ELR (cell line): ENCODE measurements around the gene CCDC124.
A peak's percentile ranks its signal among the peaks of the same experiment; 100 is the strongest.
"Not testable (repeated sequence)": the region's sequence is repeated elsewhere in the genome, so short reads cannot be mapped to it uniquely, and the experiment has no call there.

Experiments
- DNase-seq: peaks from one replicate; pipeline ENCODE4 v3.0.0-alpha.2; 2015; ENCODE audit warnings: low read depth

Gene CCDC124, protein sequence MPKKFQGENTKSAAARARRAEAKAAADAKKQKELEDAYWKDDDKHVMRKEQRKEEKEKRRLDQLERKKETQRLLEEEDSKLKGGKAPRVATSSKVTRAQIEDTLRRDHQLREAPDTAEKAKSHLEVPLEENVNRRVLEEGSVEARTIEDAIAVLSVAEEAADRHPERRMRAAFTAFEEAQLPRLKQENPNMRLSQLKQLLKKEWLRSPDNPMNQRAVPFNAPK

DNA sequence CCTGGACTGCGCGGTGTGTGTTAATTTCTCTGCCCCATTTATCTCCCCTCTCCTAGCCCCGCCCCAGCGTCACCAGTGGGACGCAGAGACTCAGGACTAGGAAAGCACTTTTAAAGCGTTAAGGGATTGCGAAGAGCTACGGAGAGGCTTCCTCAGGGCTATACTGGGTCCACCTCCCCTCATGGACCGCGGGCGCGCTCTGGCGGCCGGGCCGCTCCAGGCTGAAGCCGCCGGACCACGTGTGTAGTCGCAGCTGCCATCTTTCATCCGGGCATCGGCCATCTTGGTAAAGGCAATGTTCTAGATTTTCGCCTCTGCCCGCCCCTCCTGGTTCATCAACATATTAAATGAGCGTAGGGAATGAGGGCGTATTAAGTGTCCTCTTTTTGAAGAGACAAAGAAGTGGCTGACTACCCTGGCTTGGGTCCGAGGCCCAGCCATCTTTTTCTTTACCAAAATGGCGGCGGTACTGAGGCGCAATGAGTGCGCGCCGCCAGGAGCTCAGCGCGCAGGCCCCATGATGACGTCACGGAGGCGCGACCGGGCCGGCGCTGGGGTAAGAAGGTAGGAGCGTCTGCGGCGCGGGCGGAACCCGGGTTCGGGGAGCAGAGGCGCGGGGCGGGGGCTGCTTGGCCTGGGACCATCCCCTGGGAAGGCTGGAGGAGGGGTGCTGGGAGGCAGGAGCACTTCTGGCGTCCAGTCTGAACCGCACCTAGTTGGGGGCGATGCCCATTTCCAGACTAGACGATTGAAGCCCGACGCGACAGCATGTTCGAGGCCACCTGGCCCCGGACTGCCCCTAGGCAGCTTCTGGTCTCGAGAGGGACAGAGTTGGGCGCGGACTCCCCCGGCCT lies at the start of gene CCDC124:
Gene CCDC124 (plus strand): TSS at position 531 of the 854 bp plus-strand sequence. CDS start 3,406 bp downstream, outside the sequence.
- peak; percentile 92 for DNase-seq

DNA sequence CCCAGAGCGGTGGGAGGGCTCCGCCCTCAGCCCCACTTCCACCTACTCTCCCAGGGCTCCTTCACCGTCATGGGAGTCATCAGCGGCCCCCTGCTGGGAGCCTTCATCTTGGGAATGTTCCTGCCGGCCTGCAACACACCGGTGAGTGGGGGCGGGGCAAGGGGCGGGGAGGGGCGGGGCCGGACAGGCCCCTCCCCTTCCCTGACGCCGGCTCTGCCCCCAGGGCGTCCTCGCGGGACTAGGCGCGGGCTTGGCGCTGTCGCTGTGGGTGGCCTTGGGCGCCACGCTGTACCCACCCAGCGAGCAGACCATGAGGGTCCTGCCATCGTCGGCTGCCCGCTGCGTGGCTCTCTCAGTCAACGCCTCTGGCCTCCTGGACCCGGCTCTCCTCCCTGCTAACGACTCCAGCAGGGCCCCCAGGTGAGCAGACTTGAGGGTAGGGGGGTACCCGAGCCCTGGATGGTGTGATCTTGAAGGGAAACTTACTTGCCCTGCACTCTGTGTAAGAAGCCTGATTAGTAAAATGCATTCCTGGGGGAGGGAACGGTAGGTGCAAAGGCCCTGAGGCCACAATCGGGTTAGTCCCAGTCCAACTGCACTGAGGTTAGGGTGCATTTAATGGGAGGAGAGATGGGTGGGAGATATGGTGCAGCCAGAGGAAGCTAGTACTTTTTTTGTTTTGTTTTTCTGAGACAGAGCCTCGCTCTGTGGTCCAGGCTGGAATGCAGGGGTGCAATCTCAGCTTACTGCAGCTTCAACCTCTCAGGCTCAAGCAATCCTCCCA lies 49.0 kb upstream of the CCDC124 start:
- no peak for DNase-seq

DNA sequence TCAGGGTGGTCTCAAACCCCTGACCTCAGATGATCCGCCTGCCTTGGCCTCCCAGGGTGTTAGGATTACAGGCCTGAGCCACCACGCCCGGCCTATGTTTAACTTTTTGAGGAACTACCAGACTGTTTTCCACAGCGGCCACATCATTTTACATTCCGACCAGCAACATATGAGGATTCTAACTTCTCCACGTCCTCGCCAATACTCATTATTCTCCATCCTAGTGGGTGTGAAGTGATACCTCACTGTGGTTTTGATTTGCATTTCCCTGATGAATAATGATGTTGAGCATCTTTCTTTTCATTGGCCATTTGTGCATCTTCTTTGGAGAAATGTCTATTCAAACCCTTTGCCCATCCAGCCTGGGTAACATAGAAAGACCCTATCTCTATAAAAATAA lies 46.3 kb upstream of the CCDC124 start:
- no peak for DNase-seq

DNA sequence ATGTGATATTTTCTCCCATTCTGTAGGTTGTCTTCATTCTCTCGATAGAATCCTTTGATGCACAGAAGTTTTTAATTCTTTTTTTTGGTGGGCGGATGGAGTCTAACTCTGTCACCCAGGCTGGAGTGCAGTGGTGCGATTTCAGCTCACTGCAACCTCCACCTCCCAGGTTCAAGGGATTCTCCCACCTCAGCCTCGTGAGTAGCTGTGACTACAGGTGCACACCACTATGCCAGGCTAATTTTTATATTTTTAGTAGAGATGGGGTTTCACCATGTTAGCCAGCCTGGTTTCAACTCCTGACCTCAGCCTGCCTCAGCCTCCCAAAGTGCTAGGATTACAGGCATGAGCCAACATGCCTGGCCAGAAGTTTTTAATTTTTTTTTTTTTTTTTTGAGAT lies 45.6 kb upstream of the CCDC124 start:
- DNase-seq = not testable (repeated sequence)

DNA sequence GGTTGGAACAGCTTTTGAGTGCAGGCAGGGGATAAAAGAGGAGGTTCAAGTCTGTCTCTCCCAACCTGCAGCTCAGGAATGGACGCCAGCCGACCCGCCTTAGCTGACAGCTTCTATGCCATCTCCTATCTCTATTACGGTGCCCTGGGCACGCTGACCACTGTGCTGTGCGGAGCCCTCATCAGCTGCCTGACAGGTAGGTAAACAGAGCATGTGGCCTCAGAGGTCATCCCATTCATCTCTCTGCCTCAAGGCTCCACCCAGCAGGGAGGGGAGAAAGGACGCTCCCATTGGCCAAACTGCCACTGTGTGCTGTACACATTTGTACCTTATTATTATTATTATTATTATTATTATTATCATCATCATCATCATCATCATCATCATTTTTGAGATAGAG lies 44.6 kb upstream of the CCDC124 start:
- no peak for DNase-seq

DNA sequence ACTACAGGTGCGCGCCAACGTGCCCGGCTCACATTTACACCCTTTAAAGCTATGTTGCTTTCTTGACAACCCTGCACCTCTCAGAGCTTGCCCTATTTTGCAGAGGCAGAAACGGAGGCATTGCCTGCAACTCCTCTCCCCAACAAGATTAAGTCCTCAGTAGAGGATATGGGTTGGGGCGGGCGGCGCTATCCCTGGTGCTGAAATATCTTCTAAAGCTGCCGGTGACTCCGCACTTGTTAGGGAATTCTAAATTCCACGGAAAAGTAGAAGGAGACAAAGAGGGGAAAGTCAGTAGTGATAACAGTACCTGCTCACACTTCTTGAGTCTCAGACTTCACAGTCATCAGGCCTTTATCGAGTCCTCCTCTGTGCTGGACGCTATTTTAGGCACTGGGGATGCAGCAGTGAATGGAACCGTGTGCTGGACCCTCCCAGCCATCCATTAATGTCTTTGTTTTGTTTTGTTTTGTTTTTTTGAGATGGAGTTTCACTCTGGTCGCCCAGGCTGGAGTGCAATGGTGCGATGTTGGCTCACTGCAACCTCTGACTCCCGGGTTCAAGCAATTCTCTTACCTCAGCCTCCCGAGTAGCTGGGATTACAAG lies 43.1 kb upstream of the CCDC124 start:
- peak; percentile 44 for DNase-seq

DNA sequence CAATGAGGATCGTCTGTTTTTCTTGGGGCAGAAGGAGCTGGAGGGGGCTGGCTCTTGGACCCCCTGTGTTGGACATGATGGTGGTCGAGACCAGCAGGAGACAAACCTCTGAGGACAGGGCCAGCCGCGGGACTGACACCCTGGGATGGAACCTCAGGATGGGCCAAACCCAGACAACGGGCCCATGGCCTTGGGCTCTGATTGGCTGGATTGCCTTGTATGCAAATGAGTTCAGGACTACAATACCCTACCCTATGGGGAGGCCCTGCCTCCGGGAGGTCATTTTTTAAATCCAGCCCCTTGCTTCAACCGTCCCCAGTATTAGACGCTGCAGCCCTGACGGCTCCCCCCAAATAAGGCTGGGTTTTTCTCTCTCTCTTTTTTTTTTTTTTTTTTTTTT lies 39.0 kb upstream of the CCDC124 start:
- DNase-seq = no peak

DNA sequence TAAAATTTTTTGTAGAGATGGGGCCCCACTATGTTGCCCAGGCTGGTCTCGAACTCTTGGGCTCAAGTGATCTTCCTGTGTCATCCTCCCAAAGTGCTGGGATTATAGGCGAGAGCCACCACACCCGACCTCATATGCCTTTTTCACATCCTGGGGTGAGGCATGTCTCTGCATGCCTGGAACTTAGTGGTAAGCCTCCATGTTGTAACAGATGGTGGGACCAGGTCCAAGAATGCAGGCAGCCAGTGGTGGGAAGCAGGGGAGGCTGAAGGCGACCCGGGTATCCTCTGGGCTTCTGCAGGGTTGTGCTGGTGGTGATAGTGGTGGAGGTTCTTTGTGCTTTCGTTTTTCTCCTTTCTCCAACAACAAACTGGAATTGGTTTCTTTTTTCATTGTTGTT lies 30.1 kb upstream of the CCDC124 start:
- no peak for DNase-seq

DNA sequence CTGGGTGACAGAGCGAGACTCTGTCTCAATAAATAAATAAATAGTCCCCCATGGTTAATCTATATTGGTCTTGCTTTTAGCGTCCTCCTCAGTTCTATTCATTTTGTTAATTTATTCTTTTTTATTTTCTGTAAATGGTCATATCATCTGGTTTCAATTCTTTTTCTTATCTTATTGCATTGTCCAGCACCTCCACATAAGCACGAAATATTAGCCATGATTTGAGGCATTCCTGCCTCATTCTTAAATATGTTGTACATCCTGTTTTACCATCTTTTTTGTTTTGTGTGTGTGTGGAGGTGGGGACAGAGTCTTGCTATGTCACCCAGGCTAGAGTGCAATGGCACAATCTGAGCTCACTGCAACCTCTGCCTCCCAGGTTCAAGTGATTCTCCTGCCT lies 24.6 kb upstream of the CCDC124 start:
- no peak for DNase-seq

DNA sequence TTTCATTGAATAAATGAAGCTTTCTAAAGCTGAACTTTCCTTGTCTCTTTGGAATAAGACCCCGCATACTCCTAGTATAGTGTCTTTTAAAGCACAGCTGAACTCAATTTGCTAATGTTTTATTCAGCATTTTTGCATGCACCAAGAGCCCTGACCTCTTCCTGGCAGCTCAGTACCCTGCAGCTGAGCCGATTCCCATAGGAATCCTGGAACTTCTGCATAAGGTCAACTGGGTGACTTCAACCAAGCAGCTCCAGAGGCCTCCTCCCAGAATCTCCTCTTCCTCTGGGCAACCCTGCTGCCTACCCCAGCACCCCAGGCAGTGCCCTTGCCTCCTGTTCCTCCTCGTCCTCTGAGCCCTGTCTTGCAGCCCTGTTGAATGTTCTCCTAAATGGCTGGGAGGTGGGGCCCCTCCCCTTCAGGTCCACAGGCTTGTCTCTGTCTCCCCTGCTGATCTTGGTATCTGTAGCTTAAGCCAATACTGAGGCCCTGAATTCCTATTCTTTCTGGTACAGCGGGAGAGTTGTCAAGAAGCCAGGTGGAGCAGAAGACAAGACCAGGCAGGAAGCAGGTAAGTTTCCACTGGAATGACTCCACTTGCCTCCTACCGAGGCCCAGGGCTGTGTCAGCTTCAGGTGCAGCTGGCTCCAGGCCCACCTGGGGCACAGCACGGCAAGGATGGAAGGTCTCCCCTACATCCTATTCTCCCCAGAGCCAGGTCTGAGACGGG lies 23.6 kb upstream of the CCDC124 start:
- DNase-seq = no peak

DNA sequence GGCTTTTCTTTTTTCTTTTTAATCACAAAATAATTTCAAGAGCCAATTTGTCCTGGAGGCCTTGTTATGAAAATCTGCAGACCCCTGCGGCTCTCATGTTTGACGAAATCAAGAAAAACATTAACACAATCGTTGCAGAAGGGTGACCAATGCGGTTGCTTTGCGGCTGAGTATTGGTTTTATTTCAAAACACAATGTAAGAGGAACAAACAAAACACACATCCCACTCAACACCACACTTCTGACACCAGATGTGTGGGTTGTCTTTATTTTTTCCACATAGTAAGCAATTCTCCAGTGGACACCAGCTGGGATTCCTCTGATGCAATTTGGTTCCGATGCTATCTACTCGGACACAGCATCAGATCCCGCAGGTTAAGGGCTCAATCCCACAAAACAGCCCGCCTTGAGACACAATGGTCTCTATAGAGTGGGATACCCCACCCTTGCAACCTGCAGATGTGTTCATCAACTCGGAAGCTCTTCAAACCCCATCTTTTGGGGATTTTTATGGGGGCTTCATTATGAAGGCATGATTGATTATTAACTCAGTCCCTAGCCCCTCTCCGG lies 21.9 kb upstream of the CCDC124 start:
- no peak for DNase-seq

DNA sequence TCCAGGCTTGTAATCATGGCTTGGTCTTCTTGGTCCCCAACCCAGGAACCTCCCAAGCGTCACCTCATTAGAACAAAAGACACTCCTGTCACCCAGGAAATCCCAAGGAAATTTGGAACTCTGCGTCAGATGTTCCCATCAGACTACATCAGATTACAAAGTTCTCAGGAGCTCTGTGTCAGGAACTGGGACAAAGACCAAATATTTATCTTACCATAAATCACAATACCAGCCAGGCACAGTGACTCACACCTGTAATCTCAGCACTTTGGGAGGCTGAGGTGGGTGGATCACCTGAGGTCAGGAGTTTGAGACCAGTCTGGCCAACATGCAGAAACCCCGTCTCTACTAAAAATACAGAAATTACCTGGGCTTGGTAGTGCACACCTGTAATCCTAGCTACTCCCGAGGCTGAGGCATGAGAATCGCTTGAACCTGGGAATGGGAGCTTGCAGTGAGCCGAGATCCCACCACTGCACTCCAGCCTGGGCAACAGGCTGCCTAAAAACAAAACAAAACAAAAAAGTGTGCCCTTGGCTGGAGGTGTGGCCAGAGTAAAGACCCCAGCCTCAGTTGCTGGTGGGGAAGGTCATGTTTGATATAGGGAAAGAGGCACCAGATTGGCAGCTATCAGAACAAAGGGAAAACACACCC lies 16.7 kb upstream of the CCDC124 start:
- DNase-seq = no peak

DNA sequence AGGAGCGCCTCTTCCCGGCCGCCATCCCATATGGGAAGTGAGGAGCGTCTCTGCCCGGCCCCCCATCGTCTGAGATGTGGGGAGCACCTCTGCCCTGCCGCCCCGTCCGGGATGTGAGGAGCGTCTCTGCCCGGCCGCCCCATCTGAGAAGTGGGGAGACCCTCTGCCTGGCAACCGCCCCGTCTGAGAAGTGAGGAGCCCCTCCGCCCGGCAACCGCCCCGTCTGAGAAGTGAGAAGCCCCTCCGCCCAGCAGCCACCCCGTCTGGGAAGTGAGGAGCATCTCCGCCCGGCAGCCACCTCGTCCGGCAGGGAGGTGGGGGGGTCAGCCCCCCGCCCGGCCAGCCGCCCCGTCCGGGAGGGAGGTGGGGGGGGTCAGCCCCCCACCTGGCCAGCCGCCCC lies 14.7 kb upstream of the CCDC124 start:
- DNase-seq = not testable (repeated sequence)

DNA sequence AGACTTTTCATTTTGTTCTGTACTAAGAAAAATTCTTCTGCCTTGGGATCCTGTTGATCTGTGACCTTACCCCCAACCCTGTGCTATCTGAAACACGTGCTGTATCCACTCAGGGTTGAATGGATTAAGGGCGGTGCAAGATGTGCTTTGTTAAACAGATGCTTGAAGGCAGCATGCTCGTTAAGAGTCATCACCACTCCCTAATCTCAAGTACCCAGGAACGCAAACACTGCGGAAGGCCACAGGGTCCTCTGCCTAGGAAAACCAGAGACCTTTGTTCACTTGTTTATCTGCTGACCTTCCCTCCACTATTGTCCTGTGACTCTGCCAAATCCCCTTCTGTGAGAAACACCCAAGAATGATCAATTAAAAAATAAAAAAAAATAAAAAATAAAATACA lies 13.7 kb upstream of the CCDC124 start:
- not testable (repeated sequence) for DNase-seq

DNA sequence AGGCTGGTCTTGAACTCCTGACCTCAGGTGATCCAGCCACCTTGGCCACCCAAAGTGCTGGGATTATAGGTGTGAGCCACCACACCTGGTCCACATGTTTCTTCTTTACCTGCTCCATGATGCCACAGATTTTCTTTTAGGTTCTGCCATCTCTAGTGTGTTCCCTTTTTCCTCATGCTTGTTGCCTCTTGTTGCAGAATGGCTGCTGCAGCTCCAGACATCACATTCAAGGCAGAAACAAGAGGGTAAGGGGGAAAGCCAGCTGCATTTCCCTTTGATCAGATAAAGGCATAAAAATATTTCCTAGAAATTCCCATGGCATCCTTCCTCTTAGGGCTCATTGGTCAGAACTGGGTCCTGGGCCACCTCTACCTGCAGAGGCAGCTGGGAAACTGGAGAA lies 12.3 kb upstream of the CCDC124 start:
- DNase-seq = no peak

DNA sequence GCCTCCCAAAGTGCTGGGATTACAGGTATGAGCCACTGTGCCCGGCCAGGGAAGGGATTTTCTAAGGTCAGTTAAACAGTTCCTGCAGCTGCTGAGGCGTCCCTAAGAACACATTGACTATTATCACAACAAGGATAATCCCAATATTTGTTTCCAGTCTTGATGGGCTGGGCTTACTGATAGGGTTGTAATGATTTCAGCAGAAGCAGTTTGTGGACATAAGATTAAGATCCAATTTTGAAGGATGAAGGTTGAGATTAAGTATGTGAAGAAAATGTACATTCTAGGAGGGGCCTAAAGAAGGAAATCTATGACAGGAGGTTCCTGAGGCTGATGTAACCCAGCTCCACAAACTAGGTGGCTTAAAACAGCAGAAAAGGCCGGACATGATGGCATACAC lies 10.7 kb upstream of the CCDC124 start:
- no peak for DNase-seq

DNA sequence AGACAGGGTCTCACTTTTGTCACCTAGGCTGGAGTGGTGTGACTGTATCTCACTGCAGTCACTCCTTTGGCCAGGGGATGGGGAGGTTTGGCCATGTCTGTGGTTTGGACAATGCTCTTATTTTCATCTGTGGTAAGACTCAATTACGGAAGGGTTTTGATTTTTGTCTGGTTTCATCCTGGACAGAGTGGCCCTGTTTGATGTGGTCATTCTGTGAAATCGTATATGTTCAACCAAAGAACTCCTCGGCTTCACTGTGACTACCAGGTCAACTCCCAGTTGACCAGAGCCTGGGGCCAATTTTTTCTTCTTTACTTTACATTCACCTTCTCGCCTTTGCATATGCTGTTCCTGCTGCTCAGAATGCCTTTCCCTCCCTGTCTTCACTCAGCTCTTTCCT lies 6.8 kb upstream of the CCDC124 start:
- no peak for DNase-seq

DNA sequence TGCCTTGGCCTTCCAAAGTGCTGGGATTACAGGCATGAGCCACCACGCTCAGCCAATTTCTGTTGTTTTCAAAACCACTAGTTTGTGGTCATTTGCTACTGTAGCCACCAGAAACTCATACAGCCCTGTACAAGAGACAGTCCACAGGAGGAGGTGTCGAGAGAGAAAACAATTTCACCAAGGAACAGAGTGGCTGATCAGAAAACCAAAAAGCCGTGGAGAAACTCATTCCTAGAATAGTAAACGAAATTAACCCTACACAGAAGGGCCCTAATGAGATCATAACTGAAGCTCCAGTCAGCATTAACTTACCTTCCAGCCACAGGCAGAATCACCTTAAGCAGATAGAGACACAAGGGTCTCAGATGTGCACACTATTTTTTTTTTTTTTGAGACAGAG lies 3.8 kb upstream of the CCDC124 start:
- DNase-seq = no peak

DNA sequence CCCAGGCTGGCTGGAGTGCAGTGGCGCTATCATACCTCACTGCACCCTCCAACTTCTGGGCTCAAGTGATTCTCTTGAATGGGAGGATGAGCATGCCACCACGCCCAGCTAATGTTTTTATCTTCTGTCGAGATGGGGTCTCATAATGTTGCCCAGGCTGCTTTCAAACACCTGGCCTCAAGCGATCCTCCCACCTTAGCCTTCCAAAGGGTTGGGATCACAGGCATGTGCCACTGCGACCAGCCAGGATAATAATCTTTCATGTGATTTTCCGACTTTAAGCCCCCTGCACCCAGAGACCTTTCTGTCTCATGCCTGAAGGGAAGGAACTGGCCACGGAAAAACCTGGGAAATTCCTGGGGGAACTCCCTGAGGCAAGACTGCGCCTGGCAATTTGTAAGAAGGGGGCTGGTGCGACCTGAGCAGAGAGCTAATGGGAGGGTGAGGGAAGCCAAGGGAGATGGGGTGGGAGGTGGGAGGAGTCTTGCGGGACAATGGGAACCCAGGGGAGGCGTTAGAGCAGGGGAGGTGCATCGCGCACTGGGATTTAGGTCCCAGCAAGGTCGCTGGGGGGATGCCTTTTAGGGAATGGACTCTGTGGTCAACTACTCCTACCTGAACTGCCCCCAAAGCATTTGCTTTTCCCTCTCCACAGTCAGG lies 1.2 kb upstream of the CCDC124 start:
- no peak for DNase-seq

DNA sequence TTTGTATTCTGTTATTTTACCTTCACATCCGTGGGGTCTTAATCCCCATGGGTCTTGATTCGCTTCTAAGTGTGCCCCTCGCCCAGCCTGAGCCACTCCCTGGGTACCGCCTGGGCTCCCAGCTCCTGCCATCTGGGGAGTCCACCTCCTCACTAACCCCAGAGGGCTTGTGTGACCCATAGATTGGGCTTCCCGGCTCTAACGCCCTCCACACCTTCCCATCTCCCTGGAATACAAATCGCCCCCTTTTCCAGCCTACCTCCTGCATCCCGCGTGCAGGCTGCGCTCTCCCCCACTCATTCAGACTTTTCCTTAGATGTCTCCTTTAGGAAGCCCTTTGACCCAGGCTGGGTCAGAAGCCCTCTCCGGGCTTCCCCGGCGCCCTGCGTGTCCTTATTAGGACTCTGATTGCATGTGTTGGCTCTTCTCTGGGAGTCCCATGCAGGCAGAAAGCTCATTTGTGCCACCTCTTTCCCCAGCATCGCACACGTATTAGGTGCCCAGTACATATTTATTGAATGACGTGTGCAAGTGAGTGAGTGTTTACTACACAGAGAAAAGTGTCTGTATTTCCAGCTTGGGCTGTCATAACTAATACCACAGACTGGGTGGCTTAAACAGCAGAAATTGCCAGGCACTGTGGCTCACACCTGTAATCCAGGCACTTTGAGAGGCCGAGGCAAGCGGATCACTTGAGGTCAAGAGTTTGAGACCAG lies 757 bp downstream of the CCDC124 start:
- peak; percentile 72 for DNase-seq
